Jurkat, Clone E6-1 (cell line): ENCODE data around the gene CCBE1.
"Not testable (repeated sequence)": the region's sequence is repeated elsewhere in the genome, so short reads cannot be mapped to it uniquely, and the experiment has no call there.

Experiments
- DNase-seq: peaks from one replicate; pipeline ENCODE4 v3.0.0-alpha.2; 2011; ENCODE audit warnings: low read depth, low spot score
- H3K4me3 ChIP-seq: 2 replicates; pipeline ENCODE4 v1.5.1; 2011; ENCODE audit warnings: mild to moderate bottlenecking, low read length, control low read depth, moderate library complexity

Gene CCBE1

DNA sequence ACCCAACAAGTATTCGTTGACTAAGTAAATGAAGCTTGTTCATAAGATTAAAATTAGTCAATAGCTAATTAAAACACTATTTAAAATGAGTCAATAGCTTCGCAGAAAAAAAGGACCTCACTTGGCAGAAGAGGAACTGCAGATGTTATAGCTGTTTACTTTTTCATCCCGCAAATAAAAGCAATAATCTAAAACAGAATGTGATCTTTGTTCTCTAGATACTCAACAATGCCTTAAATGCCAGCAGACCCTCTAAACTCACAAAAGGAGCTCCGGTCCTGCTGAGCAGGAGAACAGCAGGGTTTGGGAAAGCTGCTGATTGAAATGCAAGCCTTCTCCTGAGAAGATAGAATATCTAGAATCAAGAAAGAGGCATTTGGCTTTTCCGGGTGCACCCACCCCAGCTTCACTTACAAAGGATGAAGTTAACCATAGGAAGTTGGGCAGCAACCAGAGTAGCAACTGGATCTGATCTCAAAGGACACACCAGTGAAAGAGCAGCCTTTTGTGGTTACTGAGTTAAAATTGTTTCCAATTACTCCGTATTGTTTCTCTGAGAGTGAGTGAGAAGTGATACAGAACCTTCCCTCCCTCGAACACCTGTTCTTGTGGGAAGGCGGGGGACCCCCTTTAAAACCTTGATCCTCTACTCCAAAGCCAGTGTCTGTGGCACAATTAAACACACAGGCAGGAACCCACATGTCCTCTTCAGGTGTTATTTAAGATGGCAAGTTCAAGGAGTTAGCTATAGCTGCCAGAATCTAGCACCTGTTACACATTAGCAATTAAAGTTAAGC, 6.8 kb downstream of the CCBE1 start:
- DNase-seq, result peak; percentile 97
- no peak overlapping the region for H3K4me3 ChIP-seq

DNA sequence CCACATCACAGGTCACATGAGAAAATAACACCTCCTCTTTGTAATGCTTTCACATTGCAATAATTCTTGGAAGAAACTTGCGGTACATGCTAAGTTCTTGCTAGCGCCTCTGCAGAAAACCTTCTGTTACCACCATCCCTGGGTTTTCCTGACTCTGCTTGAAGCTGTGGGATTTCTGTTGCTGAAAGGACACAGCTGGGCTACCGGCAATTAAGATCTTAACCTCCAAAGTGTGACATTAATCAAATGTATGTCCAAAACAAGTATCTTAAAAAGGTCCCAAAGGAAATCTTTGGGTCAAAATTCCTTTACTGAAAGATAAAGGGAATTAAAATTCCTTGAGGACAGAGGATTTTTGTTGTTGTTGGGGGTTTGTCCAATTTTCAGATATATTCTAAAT, 7.5 kb downstream of the CCBE1 start:
- H3K4me3 ChIP-seq, result no peak overlapping the region
- no peak for DNase-seq

DNA sequence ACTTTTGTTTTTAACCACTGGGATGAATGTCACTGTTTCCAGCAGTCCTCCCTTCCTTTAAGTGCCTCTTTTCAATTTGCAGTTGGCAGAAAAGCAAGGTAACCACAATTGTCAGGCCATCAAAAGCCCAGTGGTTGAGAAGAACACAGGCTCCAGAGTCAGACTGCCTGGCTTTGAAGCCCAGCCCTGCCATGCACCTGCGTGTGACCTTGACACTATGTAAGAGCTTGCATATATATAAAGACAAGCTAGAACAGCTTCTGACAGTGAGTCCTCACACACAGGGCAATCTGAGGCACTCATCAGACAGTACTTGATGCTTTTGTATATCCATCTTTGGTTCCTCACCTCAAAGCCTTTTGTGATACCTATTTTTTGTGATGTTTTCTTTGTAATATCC, 11.0 kb downstream of the CCBE1 start:
- no peak overlapping the region for H3K4me3 ChIP-seq
- peak; percentile 67 for DNase-seq

- no peak for DNase-seq
- H3K4me3 ChIP-seq, result no peak overlapping the region
These were observed 11.7 kb downstream of the CCBE1 start for GRCh38 chr18:59685501-59685900.

- DNase-seq, result no peak
- no peak overlapping the region for H3K4me3 ChIP-seq
These were observed 12.4 kb downstream of the CCBE1 start for GRCh38 chr18:59684777-59685176.

DNA sequence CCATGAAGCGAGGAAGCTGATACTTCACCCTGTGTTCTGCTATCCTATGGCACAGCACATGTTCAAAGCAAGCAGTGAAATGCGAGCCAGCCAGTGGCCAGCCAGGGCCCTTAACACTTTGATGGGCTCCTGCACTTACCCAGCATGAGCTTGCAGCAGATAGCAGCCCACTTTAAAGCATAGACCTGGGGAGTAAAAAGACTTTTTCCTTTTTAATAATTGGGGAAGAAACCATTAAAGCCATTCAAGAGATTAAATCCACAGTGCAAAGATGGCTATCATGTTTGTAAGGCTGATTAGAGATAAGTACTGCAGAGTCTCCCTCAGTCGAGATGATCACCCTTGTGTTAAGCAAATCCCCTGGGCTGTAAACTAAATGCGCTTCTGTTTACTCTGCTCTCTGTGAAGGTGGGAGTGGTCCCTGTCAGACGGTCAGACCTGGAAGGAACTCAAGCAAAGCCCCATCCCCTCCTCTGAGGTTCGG, 15.7 kb downstream of the CCBE1 start:
- no peak overlapping the region for H3K4me3 ChIP-seq
- no peak for DNase-seq

DNA sequence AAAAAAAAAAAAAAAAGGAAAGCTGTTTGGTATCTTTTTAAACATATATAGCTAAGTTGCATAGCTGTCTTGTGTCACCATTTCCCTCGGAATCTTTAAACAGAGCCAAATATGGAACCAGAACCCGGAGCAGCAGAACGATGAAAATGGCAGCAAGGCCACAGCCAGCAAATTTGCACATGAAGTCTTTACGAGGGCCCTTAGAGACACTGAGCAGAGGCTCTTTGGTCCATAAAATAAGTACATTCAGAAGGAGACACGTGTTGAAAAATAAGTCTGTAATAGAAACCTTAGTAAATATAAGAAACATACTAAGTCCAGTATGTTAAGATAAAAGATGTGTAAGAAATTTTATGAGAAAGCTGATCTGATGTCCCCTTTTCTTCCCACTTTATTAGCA, 16.2 kb downstream of the CCBE1 start:
- DNase-seq, result no peak

DNA sequence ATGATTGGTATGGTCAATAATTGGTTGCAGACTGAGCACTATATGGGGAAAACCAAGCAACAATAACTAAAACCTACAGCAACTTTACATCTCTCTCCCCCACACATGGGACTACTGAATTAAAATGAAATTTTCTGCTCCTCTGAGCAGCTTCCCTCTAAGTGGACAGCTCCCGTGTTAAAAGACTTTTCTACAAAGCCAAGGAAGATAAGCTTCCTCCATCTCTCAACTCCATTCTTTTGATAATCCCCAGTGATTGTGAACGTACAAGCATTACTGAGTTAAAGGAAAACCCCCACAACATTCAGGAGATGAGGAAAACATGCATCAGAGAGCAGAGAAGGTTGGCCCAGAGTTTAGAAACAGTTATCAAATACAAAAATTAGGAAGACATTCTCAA, 21.9 kb downstream of the CCBE1 start:
- DNase-seq, result no peak
- H3K4me3 ChIP-seq, result no peak overlapping the region

More for the DNA sequence above, 16.2 kb downstream of the CCBE1 start:
- no peak overlapping the region for H3K4me3 ChIP-seq

- H3K4me3 ChIP-seq, result no peak overlapping the region
- no peak for DNase-seq
These were observed 22.3 kb downstream of the CCBE1 start for GRCh38 chr18:59674903-59675270.

DNA sequence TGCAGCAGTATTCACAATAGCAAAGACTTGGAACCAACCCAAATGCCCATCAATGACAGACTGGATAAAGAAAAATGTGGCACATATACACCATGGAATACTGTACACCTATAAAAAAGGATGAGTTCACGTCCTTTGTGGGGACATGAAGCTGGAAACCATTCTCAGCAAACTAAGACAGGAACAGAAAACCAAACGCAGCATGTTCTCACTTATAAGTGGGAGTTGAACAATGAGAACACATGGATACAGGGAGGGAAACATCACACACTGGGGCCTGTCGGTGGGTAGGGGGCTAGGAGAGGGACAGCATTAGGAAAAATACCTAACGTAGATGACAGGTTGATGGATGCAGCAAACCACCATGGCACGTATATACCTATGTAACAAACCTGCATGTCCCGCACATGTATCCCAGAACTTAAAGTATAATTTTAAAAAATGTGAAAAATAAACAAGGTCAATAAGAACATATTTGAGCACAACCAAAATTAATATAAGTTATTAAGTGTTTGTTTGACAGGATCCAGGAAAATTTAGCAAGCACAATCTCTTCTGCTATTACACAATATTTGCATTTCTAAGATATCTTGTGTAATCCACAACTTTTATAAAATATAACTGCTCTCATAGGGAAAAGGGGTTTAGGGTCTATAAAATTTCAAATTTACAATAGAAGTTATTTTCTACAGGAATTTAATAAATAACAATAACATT, 22.9 kb downstream of the CCBE1 start:
- no peak for DNase-seq

DNA sequence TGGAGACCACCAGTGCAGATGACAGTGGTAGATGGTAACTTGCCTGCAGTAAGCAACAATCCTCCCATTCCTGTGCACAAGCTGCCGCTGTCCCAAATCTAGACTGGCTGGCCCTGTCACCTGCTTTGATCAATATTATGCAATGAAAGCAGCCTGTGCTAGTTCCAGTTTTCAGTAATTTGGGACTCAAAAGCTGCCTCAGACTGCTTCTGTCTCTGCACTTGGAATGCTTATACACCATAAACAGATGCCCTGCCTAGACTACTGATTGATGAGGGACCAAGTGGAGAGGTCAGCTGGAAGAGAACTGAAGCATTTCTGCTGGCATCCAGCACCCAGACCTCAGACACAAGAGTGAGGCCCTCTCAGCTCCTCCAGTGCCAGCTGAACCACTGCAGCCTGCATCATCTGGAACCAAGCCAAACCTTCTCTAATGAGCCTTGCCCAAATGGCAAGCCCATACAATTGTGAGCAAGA, 24.9 kb downstream of the CCBE1 start:
- no peak overlapping the region for H3K4me3 ChIP-seq
- no peak for DNase-seq

More for the DNA sequence above, 22.9 kb downstream of the CCBE1 start:
- H3K4me3 ChIP-seq, result no peak overlapping the region

DNA sequence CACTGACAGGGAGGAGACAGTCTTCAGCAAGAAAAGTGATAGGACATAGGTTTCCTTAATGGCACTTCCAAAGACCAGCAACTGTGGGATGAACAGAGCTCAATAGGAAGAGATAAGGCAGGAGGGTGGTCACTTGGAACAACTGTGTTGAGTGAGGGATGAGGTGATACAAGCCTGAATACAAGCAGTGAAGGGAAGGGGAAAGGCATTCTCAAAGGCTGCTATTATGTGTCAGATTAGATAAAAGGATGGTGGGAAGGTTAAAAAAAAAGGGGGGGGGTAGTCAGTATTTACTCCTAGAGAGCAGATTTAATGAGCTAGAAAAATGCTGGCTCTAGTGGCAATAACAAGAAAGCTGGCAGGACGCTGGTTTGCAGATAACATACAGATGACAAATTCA, 25.7 kb downstream of the CCBE1 start:
- DNase-seq, result no peak
- H3K4me3 ChIP-seq, result no peak overlapping the region

DNA sequence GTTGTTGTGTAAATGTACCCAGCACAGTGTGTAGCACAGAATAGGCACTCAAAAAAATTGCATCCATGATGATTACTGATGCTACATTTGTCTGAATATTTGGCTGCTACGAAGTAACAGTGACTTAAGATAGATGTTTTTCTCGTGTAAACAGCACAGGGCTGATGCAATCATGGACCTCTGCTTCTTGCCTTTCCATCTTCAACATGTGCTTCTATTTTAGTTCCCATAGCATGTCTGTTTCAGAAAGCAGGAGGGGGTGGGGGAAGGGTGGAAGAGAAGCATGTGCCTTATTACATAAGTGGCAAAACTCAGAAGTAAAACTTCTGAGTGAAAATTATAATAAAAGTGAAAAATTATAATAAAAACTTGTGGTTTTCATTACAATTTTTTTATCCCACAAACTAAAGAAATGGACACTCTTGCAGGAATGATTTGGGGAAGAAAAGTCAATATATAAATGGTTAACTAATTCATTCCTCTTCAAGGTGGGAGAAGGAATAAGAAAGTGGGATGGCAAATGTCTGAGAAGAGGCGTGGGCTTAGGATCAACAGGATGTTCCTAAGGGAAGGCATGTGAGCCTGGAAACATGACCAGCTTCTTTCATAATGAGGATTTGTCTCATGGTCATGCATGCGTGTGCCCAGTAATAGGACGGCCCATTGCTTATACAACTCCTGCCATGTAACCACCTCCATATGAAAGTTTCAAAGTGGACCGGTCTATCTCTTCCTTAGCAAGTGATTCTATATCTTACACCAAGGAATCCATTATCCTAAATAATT, 27.2 kb downstream of the CCBE1 start:
- H3K4me3 ChIP-seq, result no peak overlapping the region

GRCh38 chr18:59667488-59667887, 29.7 kb downstream of the CCBE1 start:
- H3K4me3 ChIP-seq, result no peak overlapping the region
- no peak for DNase-seq

More for the DNA sequence above, 27.2 kb downstream of the CCBE1 start:
- DNase-seq, result no peak

DNA sequence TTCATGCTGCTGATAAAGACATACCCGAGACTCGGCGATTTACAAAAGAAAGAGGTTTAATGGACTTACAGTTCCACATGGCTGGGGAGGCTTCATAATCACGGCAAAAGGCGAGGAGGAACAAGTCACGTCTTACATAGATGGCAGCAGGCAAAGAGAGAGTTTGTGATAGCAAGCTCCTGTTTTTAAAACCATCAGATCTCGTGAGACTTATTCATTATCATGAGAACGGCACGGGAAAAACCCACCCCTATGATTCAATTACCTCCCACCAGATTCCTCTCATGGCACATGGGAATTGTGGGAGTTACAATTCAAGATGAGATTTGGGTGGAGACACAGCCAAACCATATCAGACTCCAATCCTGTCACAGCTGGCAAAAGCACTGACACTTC, 31.2 kb downstream of the CCBE1 start:
- H3K4me3 ChIP-seq, DNase-seq: not testable (repeated sequence)

- no peak for DNase-seq
- H3K4me3 ChIP-seq, result no peak overlapping the region
These were observed 31.9 kb downstream of the CCBE1 start for GRCh38 chr18:59665057-59666006.

GRCh38 chr18:59664329-59664728, 32.9 kb downstream of the CCBE1 start:
- no peak overlapping the region for H3K4me3 ChIP-seq
- DNase-seq, result no peak

DNA sequence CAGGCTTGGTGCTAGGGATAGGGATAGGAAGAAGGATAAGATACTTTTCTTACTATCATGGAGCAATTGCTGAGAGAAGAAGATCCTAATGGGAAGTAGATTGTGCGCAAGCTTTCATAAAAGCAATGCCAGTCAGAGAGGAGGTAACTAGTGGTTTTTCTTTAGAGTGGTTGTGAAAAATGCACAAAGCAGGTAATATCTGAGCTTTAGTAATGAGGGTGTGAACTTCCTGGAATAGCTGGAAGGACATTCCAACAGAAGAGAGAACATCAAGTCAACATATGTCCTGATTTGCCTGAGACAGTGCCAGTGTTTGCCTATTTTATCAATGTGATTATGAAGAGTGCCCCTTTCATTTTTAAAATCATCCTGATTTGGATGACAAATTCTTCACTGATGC, 34.1 kb downstream of the CCBE1 start:
- DNase-seq, result no peak
- H3K4me3 ChIP-seq, result no peak overlapping the region
